ENCODE data around the gene FAM53C. TPM values are rescaled to one million over a fixed set of nuclear protein-coding genes. Genes with fewer than 3 reads are reported as not detected.
A peak's percentile ranks its signal among the peaks of the same experiment; 100 is the strongest.

FAM53C gene
- total RNA-seq, 4 donors from 2014 or later, result 5.2 to 27.7 (median 14.0) TPM

DNA sequence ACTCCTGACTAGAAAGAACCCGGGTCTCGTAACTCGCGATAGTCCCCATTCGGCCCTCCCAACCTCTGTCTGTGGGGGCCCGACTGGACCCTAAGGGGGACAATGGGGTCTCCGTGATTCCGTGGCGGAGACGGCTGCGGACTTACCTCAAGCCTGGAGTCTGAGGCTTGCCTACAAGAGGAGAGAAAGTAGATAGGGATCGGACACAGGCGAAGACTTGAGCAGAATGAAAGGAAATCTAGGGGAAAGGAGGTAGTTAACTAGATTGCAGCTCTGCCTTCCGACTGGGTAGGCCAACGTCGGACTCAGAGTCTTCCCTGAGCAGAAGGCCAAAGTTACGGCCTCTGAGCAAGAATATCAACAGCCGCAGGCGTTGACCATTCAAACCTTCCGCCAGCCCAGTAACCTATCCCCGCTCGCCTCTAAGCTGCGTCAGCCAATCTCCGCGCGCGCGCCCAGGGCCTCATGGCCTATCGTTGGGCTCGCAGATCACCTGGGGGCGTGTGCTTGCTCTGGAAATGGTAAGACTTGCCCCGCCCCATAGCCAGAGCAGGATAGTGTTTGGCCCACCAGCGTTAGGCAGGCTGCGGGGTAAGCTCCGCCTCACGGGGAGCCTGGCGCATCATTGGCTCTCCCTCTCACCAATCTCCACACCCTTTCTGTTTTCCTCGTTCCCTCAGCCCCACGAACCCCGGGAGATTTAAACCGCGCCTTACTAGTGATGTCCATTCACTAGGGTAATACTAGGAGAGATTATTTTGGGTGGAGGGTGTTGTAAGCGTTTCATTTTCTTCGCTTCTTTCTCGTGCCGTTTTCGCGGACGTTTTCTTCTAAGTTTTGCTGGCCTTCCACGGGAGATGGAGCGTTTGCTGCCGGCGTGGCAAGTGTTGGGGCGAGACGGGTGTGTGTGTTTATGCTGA is 6.4 kb upstream of the FAM53C start, which contains the start of gene CDC25C:
Gene CDC25C, minus strand, starts transcription at position 356 of the 920 bp plus-strand sequence. CDS start 624 bp downstream, outside the sequence.
- 0% methylated on average over 5 to 44 of the region's 55 CpGs for WGBS, 2 donors (ENCODE audit: low coverage in 1 of 2)
- H3K9me3 ChIP-seq, result no peaks in the 10 kb centered on the region
- intact Hi-C loops (cut with DNase I; ENCODE audit: low total_unique reads) (no loop called here), in situ Hi-C loops (cut with MboI; ENCODE audit: low pct_ligation_motif_present in 1 of 4, low pct_unique_long_range_greater_than_20kb in 1 of 4, low sequenced_read_pairs in 3 of 4) (no loop called here)
- peaks cover 5 to 21% (median 15%) of the 10 kb centered on the region in 4 donors for H3K4me1 ChIP-seq
- DNase-seq, result peak; percentile 97
- H3K27me3 ChIP-seq, result no peaks in the 10 kb centered on the region
- H3K27ac ChIP-seq, result peak within 1 kb of the TSS in 3 of 4 donors; percentile 20 to 51 (median 37)
- H3K4me3 ChIP-seq, result peak within 1 kb of the TSS; percentile 0 to 70 (median 38)
- TF ChIP-seq EP300 (IDR thresholded peaks at IDR 0.05; ENCODE audit: low read depth) (no peak), POLR2A (IDR thresholded peaks at IDR 0.05) (peak; percentile 21)
- no peaks in the 10 kb centered on the region for H3K36me3 ChIP-seq

DNA sequence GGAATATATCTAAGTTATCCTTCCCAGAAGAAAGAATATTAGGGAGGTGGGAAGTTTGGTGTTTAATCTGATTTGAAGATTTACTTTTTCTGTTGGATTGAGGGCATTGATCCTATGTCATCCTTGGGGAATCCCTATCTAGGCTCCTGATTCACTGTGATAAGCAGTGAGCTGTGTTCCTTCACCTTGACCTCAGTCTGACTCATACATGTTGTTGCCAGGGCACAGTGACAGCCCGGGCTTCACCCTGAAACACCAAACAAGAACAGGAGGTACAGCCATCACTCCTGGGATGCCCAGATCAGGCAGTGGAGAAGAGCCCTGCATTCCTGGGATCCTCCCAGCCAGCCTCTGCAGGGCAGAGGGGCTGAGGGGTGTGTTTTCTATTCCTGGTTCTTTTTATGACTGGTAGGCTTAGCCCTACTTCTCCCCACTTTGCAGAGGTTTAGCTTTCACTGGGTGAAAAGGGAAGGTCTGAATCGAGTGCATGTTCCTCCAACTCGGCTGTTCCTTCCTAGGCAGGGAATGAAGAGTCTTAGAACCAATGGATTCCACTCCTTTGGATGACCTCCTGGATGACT is 3.1 kb upstream of the FAM53C start:
- peaks cover 10 to 37% (median 23%) of the 10 kb centered on the region in 4 donors for H3K4me1 ChIP-seq
- DNase-seq, result no peak
- no peak overlapping the region for H3K27ac ChIP-seq
- in situ Hi-C loops (cut with MboI; ENCODE audit: low pct_ligation_motif_present in 1 of 4, low pct_unique_long_range_greater_than_20kb in 1 of 4, low sequenced_read_pairs in 3 of 4), result no loop called here
- no peaks in the 10 kb centered on the region for H3K27me3 ChIP-seq
- H3K36me3 ChIP-seq, result no peaks in the 10 kb centered on the region
- H3K4me3 ChIP-seq, result no peak overlapping the region
- TF ChIP-seq, protein P1, sequence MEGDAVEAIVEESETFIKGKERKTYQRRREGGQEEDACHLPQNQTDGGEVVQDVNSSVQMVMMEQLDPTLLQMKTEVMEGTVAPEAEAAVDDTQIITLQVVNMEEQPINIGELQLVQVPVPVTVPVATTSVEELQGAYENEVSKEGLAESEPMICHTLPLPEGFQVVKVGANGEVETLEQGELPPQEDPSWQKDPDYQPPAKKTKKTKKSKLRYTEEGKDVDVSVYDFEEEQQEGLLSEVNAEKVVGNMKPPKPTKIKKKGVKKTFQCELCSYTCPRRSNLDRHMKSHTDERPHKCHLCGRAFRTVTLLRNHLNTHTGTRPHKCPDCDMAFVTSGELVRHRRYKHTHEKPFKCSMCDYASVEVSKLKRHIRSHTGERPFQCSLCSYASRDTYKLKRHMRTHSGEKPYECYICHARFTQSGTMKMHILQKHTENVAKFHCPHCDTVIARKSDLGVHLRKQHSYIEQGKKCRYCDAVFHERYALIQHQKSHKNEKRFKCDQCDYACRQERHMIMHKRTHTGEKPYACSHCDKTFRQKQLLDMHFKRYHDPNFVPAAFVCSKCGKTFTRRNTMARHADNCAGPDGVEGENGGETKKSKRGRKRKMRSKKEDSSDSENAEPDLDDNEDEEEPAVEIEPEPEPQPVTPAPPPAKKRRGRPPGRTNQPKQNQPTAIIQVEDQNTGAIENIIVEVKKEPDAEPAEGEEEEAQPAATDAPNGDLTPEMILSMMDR (IDR thresholded peaks at IDR 0.05), result no peak
- TF ChIP-seq EP300 (IDR thresholded peaks at IDR 0.05; ENCODE audit: low read depth), result no peak
- H3K9me3 ChIP-seq, result no peaks in the 10 kb centered on the region
- intact Hi-C loops (cut with DNase I; ENCODE audit: low total_unique reads), result no loop called here
- WGBS, 2 donors (ENCODE audit: low coverage in 1 of 2), result 23% methylated on average over 3 of the region's 3 CpGs; no CpG with 5 or more reads in 1 of the 2 donors

DNA sequence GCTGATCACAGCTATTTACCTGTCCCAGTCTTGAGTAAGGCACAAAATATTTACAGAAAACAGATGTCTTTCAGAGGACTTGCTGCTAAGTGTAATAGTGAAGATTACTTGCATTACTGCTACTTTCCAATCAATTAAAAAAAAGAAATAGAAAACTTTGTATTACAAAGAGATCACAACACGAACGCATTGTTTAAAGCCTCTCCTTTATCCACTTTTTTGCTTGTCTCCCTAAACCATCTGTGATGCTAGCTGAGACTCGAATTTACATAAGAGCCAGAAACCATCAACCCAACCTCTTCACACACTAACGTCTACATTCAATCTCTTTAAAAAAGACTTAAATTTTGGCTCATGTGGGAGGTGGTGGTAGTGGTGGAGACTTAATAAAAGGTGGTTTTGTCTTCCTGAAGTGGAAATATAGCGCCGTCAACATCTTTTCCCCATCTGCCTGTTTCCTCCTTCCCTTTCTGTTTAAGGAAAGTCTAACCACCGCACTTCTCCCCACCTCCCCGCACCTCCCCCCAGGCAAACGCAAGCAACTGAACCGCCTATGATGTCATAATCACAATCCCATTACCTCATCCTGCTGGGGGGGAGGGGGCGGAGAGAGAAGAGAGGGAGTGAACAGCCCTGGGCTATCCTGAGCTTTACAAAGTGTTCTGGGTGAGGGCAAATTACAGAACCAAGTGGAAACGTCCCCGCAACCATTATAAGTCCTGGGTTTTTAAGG is 948 bp upstream of the FAM53C start:
- Histone ChIP-seq H3K27me3 (no peaks in the 10 kb centered on the region), H3K27ac (peak overlapping the region; percentile 90 to 95 (median 92)), H3K9me3 (no peaks in the 10 kb centered on the region), H3K36me3 (peaks cover 0 to 6% (median 0%) of the 10 kb centered on the region in 4 donors), H3K4me1 (peaks cover 8 to 29% (median 20%) of the 10 kb centered on the region in 4 donors), H3K4me3 (peak overlapping the region; percentile 78 to 84 (median 80))
- intact Hi-C loops (cut with DNase I; ENCODE audit: low total_unique reads) (no loop called here), in situ Hi-C loops (cut with MboI; ENCODE audit: low pct_ligation_motif_present in 1 of 4, low pct_unique_long_range_greater_than_20kb in 1 of 4, low sequenced_read_pairs in 3 of 4) (no loop called here)
- TF ChIP-seq, protein P1 (IDR thresholded peaks at IDR 0.05), result peak in 1 of 5 experiments; percentile 13
- no peak for TF ChIP-seq EP300 (IDR thresholded peaks at IDR 0.05; ENCODE audit: low read depth)
- WGBS, 2 donors (ENCODE audit: low coverage in 1 of 2), result 23 to 27% methylated on average over 13 of the region's 13 CpGs
- DNase-seq, result peak; percentile 85

DNA sequence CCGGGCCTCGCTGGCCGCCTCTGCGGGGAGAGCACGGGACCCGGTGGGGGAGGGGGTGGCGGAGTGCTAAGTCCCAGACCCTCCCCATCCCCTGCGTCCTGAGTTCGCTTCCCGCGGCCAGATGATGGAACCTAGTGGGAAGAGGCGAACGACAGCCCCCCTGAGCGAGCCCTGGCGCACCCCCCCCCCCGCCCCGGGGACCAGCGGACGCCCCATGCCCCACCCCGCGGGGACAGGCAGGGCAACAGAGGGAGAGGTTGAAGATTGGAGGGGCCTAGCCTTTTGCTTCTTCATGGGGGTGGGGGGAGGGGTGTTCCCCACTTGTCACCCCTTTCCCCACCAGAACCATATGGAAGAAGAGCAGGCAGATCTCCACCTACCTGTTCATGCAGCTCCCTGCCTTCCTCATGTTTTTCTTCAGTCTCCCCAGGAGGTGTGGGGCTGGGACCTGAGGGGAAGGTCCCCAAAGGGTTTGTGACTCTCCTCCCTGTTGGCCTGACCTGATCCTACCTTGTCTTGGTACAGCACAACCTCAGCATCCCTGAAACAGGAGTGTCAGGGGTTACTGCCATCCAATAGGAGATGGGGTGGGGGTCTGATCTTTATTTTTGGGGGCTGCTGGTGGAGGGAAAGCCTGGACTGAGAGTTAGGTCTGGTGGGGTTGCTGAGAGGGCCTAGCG is 485 bp downstream of the FAM53C start:
- TF ChIP-seq, protein P1 (IDR thresholded peaks at IDR 0.05), result no peak
- TF ChIP-seq EP300 (IDR thresholded peaks at IDR 0.05; ENCODE audit: low read depth) (no peak), POLR2A (IDR thresholded peaks at IDR 0.05) (no peak), POLR2AphosphoS5 (IDR thresholded peaks at IDR 0.05) (no peak)
- peak overlapping the region; percentile 90 to 95 (median 92) for H3K27ac ChIP-seq
- intact Hi-C loops (cut with DNase I; ENCODE audit: low total_unique reads), result no loop called here
- H3K9me3 ChIP-seq, result no peaks in the 10 kb centered on the region
- whole genome bisulfite sequencing, 2 donors (ENCODE audit: low coverage in 1 of 2), result 20% methylated on average over 1 of the region's 22 CpGs; no CpG with 5 or more reads in 1 of the 2 donors
- H3K36me3 ChIP-seq, result peaks cover 0 to 6% (median under 1%) of the 10 kb centered on the region in 4 donors
- H3K4me3 ChIP-seq, result peak overlapping the region; percentile 78 to 84 (median 80)
- in situ Hi-C loops (cut with MboI; ENCODE audit: low pct_ligation_motif_present in 1 of 4, low pct_unique_long_range_greater_than_20kb in 1 of 4, low sequenced_read_pairs in 3 of 4), result no loop called here
- no peak for DNase-seq
- H3K27me3 ChIP-seq, result no peaks in the 10 kb centered on the region
- H3K4me1 ChIP-seq, result peaks cover 8 to 24% (median 15%) of the 10 kb centered on the region in 4 donors

Data from transverse colon (tissue), 4 donors.